ENCODE data around the gene SPCS3.

Gene SPCS3

GRCh38 chr4:176309046-176309445, 10.7 kb upstream of the SPCS3 start:
- H3K9me2 ChIP-seq (replicated peaks; ENCODE audit: low read depth, low read length) = no peaks in the 10 kb centered on the region
- H3K9ac ChIP-seq (ENCODE audit: low read depth, low read length, poor library complexity, severe bottlenecking) = no peak overlapping the region
- TF ChIP-seq EZH2phosphoT487 (IDR thresholded peaks at IDR 0.05; ENCODE audit: borderline replicate concordance) (no peak), CTCF (conservative IDR thresholded peaks at IDR 0.05; ENCODE audit: low read length) (no peak)
- H4K20me1 ChIP-seq (ENCODE audit: insufficient read depth, low read length, poor library complexity, severe bottlenecking) = no peaks in the 10 kb centered on the region
- H3K4me3 ChIP-seq (ENCODE audit: low read length, poor library complexity, severe bottlenecking) = no peak overlapping the region
- no peaks in the 10 kb centered on the region for H3K79me2 ChIP-seq (ENCODE audit: insufficient read depth, low read length)
- no peaks in the 10 kb centered on the region for H3K4me1 ChIP-seq (ENCODE audit: insufficient read depth, low read length, poor library complexity, severe bottlenecking)
- H3K27me3 ChIP-seq (ENCODE audit: insufficient read depth, low read length, poor library complexity, severe bottlenecking) = no peaks in the 10 kb centered on the region
- H2AFZ ChIP-seq (ENCODE audit: low read length) = no peak overlapping the region
- H3K36me3 ChIP-seq (ENCODE audit: insufficient read depth, low read length) = no peaks in the 10 kb centered on the region
- no peaks in the 10 kb centered on the region for H3K9me3 ChIP-seq (ENCODE audit: insufficient read depth, low read depth, low read length)
- H3F3A ChIP-seq (ENCODE audit: low read depth) = no peaks in the 10 kb centered on the region
- H3K4me2 ChIP-seq (ENCODE audit: low read depth, low read length, poor library complexity, severe bottlenecking) = no peak overlapping the region

- Histone ChIP-seq H3K9me3 (ENCODE audit: insufficient read depth, low read depth, low read length) (no peaks in the 10 kb centered on the region), H3K4me3 (ENCODE audit: low read length, poor library complexity, severe bottlenecking) (no peak overlapping the region), H3K36me3 (ENCODE audit: insufficient read depth, low read length) (no peaks in the 10 kb centered on the region), H3K27me3 (ENCODE audit: insufficient read depth, low read length, poor library complexity, severe bottlenecking) (no peaks in the 10 kb centered on the region), H3K9ac (ENCODE audit: low read depth, low read length, poor library complexity, severe bottlenecking) (no peak overlapping the region), H2AFZ (ENCODE audit: low read length) (no peak overlapping the region), H3K9me2 (replicated peaks; ENCODE audit: low read depth, low read length) (no peaks in the 10 kb centered on the region), H4K20me1 (ENCODE audit: insufficient read depth, low read length, poor library complexity, severe bottlenecking) (no peaks in the 10 kb centered on the region), H3K79me2 (ENCODE audit: insufficient read depth, low read length) (no peaks in the 10 kb centered on the region), H3F3A (ENCODE audit: low read depth) (no peaks in the 10 kb centered on the region), H3K4me2 (ENCODE audit: low read depth, low read length, poor library complexity, severe bottlenecking) (no peak overlapping the region), H3K4me1 (ENCODE audit: insufficient read depth, low read length, poor library complexity, severe bottlenecking) (no peaks in the 10 kb centered on the region)
- no peak for TF ChIP-seq CTCF (conservative IDR thresholded peaks at IDR 0.05; ENCODE audit: low read length)
- TF ChIP-seq EZH2phosphoT487 (IDR thresholded peaks at IDR 0.05; ENCODE audit: borderline replicate concordance) = no peak
Measured at GRCh38 chr4:176309772-176310171, 10.0 kb upstream of the SPCS3 start.

GRCh38 chr4:176313596-176314336, 6.0 kb upstream of the SPCS3 start:
- Histone ChIP-seq H3K4me1 (ENCODE audit: insufficient read depth, low read length, poor library complexity, severe bottlenecking) (peaks cover under 1% of the 10 kb centered on the region), H3K9ac (ENCODE audit: low read depth, low read length, poor library complexity, severe bottlenecking) (no peak overlapping the region), H3K9me2 (replicated peaks; ENCODE audit: low read depth, low read length) (no peaks in the 10 kb centered on the region), H3F3A (ENCODE audit: low read depth) (no peaks in the 10 kb centered on the region), H3K27me3 (ENCODE audit: insufficient read depth, low read length, poor library complexity, severe bottlenecking) (no peaks in the 10 kb centered on the region), H2AFZ (ENCODE audit: low read length) (no peak overlapping the region), H3K79me2 (ENCODE audit: insufficient read depth, low read length) (0 out of 2 replicates have a peak, but pooled peaks cover under 1% of the 10 kb centered on the region), H4K20me1 (ENCODE audit: insufficient read depth, low read length, poor library complexity, severe bottlenecking) (no peaks in the 10 kb centered on the region), H3K4me3 (ENCODE audit: low read length, poor library complexity, severe bottlenecking) (no peak overlapping the region), H3K36me3 (ENCODE audit: insufficient read depth, low read length) (no peaks in the 10 kb centered on the region), H3K9me3 (ENCODE audit: insufficient read depth, low read depth, low read length) (no peaks in the 10 kb centered on the region), H3K4me2 (ENCODE audit: low read depth, low read length, poor library complexity, severe bottlenecking) (no peak overlapping the region)
- TF ChIP-seq CTCF (conservative IDR thresholded peaks at IDR 0.05; ENCODE audit: low read length) = no peak
- no peak for TF ChIP-seq EZH2phosphoT487 (IDR thresholded peaks at IDR 0.05; ENCODE audit: borderline replicate concordance)
